Suprapubic skin (tissue), 4 donors: ENCODE results near the gene CYP2A7.
"Not testable (repeated sequence)": the region's sequence is repeated elsewhere in the genome, so short reads cannot be mapped to it uniquely, and the experiment has no call there.

Experiments
- EP300 ChIP-seq: sonication (generic); formaldehyde crosslinking; IDR thresholded peaks from one replicate; pipeline ENCODE4 v1.6.1; 2017; ENCODE audit warnings: antibody characterized with exemption
- POLR2A ChIP-seq, 2 donors: fragments of 450-650 bp; IDR thresholded peaks; one replicate each; pipeline ENCODE4 v1.6.1; 2017; ENCODE audit warnings: antibody characterized with exemption in 2 of 2, mild to moderate bottlenecking in 2 of 2, moderate library complexity in 2 of 2
- POLR2AphosphoS5 ChIP-seq, 3 donors: sonication (generic); formaldehyde crosslinking; IDR thresholded peaks; one replicate each; pipeline ENCODE4 v1.6.1; 2017; ENCODE audit warnings: antibody characterized with exemption in 3 of 3
- TF ChIP-seq, protein P1 (sequence below), 2 donors: fragments of 200-600 bp in 1 of 2; fragments of 450-650 bp in 1 of 2; sonication (generic) in 1 of 2; IDR thresholded peaks; one replicate each; pipeline ENCODE4 v1.5.1; 2016 to 2019; ENCODE audit warnings: antibody characterized with exemption in 2 of 2, mild to moderate bottlenecking in 1 of 2, moderate library complexity in 1 of 2

DNA sequence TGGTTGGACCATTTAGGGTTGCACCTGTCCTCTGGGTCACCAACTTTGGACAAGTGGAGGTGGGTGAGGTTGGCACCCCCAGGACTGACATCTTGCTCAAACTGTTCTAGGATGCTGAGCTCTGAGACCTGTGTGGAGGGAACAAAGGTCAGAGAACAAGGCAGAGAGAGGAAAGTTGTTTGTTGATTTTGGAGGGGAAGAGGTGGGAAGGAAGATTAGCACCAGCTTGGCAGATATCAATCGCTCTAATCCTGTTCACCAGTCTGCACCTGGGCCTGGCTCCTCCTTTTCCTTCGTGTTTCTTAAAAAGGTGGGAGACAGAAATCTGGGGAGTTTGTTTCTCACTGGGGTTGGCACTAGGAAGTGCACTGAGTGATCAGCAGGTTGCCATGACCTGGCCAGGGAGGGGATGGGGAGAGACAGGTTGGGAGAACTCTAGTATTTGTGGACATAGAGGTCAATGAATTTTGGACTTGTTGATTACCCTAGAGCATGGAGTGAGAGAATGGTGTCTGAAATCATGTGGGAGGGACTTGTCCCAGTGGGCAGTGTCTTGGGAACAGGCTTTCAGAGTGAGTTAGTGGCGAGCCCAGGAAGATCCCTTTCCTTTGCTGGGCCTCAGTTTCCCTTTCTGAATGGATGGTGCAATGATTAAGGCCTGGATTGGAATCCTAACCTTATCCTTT is 29.4 kb downstream of the CYP2A7 start:
- TF ChIP-seq, protein P1, sequence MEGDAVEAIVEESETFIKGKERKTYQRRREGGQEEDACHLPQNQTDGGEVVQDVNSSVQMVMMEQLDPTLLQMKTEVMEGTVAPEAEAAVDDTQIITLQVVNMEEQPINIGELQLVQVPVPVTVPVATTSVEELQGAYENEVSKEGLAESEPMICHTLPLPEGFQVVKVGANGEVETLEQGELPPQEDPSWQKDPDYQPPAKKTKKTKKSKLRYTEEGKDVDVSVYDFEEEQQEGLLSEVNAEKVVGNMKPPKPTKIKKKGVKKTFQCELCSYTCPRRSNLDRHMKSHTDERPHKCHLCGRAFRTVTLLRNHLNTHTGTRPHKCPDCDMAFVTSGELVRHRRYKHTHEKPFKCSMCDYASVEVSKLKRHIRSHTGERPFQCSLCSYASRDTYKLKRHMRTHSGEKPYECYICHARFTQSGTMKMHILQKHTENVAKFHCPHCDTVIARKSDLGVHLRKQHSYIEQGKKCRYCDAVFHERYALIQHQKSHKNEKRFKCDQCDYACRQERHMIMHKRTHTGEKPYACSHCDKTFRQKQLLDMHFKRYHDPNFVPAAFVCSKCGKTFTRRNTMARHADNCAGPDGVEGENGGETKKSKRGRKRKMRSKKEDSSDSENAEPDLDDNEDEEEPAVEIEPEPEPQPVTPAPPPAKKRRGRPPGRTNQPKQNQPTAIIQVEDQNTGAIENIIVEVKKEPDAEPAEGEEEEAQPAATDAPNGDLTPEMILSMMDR (IDR thresholded peaks at IDR 0.05) = not testable (repeated sequence)
- not testable (repeated sequence) for TF ChIP-seq POLR2A (IDR thresholded peaks at IDR 0.05); POLR2AphosphoS5 (IDR thresholded peaks at IDR 0.05); EP300
